ENCODE results near the gene CCDC88B.

Gene CCDC88B

GRCh38 chr11:64385945-64386704 is 46.1 kb downstream of the CCDC88B start:
- no peak for DNase-seq

GRCh38 chr11:64387916-64388315 is 47.9 kb downstream of the CCDC88B start:
- DNase-seq = no peak

DNA sequence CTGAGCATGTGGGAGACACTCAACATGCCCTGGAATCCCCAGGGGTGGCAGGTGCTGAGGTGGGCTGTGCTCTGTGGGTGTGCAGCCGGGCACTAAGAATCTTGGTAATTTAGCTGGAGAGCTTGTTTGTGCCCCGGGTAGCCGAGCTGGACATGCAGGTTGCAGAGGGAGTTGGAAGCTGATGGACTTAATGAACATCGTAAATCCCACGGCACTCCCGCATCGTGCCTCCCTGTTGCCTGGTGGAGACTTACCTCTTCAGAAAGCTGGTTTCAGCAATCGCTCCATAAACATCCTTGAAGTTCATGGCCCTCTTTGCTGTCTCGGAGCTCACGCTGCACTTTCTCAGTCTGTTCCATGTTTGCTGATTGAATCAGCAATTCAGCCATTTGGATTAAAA is 48.9 kb downstream of the CCDC88B start:
- DNase-seq = no peak

DNA sequence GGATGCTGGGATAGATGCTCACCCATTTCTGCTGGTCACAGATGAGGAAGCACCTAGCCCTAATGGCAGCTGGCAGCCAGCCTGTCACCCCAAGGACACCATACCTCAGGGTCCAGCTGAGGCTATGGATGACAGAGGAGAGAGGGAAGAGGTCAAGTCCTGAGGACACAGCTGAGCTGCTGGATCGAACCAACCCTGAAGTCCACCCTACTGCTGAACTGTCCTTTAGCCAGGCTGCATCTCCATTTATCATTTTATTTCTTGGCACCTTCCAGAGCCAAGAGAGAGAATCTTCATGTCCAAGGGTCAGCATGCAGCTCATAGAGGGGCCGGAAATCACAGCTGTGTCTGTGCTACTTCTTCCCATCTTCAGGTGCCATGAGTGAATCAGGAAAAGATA is 49.8 kb downstream of the CCDC88B start:
- DNase-seq = no peak

- no peak for DNase-seq
These were observed 50.6 kb downstream of the CCDC88B start for GRCh38 chr11:64390558-64390957.

DNA sequence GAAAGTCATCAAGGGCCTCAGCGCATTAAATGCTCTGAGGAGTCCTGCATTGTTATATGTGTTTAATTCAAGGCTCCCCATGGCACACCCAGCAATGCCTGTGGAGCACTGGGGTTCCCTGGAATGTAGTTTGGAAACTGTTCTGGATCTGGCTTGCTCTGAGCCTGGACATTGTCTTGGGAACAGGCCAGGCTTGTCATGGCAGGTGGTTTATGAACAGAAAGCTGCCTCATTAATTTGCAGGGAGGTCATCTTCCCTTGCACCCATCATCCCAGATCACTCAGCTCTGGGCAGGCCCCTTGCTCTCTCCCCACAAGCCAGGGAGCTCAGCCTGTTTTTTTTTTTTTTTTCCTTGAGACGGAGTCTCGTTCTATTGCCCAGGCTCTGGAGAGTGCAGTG is 51.8 kb downstream of the CCDC88B start:
- no peak for DNase-seq

DNA sequence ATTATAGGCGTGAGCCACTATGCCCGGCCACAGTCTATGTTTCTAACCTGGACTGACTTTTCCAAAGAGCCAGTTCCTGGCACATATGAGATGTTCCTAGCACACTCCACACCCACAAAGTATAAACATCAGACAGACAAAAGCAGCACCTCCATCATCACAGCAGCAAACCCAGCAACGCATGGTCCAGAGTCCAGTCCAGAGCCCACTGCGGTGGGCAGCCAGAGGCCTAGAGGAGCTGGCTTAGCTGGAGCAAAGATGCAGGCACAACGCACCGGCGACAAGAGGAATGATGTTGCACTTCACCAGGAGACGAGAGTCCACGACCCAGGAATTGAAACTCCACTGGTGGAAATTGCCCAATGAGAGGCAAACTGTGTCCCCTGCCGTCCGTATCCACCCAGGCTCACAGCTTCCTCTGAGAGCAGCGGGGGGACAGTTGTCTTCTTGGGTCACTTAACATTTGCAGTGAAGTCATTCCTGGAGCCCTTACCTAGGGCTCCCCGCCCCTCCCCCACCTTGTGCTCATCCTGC is 55.6 kb downstream of the CCDC88B start:
- no peak for DNase-seq

GRCh38 chr11:64396079-64396591 is 56.1 kb downstream of the CCDC88B start:
- no peak for DNase-seq

DNA sequence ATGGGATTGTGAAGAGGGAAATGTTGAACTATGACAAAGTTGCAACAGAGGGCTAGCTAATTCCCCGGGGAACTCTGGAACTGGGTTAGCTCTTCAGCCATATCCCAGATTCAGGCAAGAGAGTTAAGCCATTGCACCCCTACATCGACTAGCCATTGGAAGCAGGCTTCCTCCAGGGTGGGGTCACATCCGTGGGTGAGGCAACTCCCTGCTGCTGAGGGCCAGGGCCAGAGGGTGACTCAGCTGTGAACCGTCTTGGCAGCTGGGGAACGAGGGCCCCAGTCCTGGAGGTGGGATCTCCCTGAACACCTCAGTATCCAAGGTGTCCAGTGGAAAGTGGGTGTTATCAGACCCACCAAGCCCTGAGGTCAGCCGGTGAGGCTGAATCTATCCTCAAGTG is 60.1 kb downstream of the CCDC88B start:
- no peak for DNase-seq

DNA sequence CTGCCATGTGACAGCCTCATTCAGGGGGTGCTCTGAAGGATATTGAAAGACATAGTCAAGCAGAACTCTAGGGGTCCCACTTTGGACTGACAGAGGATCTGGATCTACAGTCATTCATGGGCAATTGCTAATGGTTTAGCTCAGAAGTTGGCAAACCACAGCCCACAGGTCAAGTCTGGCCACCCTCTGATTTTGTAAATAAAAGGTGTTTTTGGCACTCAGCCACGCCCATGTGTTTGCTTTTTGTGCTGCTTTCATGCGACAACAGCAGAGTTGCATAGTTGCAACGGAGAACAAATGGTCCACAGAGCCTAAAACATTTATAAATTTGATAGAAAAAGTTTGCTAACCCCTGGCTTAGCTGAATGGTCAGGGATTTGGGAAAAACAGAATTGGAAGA is 60.7 kb downstream of the CCDC88B start:
- no peak for DNase-seq

DNA sequence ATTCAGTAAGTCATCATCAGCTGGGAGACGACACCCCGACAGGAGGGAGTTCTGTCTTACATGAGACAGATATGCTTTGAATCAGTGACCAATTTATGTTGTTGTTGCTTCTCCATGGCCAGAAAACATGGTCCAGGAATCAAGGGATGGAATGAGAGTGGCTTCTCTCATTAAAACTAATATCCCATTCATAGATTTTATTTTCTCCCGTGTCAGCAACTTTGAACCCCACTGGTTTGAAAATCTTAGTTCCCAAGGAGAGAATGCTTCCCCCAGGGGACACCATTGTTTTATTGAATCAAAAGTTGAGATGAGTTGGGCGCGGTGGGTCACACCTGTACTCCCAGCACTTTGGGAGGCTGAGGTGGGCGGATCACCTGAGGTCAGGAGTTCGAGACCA is 61.8 kb downstream of the CCDC88B start:
- no peak for DNase-seq

DNA sequence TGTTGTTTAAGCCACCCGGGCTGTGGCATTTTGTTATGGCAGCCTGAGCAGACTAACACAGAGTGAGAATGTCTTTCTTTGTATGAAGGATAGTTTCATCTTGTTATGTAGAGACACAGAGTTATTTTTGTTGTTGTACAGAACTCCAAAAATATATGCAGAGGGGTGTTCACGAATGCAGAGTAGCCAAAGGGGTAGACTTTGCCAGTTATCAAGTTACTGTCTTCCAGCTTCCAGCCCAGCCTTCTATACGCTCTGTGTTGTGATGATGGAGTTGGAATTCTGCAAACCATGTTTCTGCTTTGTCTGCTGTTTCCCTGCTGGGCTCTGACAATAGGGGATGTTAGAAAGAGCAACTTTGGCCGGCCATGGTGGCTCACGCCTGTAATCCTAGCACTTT is 63.1 kb downstream of the CCDC88B start:
- no peak for DNase-seq

DNA sequence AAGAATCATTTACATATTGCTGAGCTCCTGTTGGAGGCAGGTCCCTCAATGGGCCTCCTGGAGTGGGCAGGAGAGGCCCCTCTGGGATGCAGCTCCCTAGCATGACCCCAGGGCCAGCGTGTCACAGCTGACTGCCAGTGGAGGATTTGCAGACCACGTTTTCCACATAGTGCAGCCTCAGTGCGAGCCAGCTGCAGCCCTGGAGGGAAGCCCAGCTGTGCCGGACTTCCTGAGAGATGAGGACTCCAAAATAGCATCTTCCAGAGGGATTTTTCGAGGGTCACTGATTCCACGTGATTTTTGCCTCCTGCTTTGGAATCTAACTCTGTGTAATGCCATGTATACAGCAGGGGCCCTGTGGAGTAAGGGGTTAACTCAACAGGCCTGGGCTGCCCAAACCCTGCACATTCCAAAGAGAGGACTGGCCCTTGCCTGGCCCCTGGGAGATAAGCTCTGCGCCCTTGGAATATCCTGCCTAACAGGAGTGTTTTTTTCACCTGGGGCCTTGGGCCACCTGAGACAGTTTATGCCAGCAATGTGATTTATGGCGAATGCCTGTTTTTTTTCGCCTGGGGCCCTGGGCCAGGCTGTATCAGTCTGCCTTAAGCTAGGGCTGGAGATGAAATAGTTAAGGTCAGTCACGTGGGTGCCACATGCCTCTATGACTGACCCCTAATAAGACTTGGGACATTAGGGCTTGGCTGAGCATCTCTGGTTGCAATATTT is 66.4 kb downstream of the CCDC88B start:
- no peak for DNase-seq
